ENCODE data around the gene TUT4. TPM values are rescaled to one million over a fixed set of nuclear protein-coding genes. Genes with fewer than 3 reads are reported as not detected.

TUT4 gene
- total RNA-seq, 1 experiment from 2014 or later: 27.5 TPM

GRCh38 chr1:52404116-52404974 is 148.5 kb downstream of the TUT4 start, which contains the start of the genes ORC1 and PRPF38A:
TSS of gene ORC1 (minus strand) at chr1:52404423. CDS start at chr1:52402223, 2,200 bp downstream.
TSS of gene PRPF38A (plus strand) at chr1:52404602. CDS start at chr1:52404750, 148 bp downstream.
- DNase-seq (ENCODE audit: low read depth): peak; percentile 96

- peak; percentile 81 for DNase-seq (ENCODE audit: low read depth)
Observed at GRCh38 chr1:52403566-52404115, 149.3 kb downstream of the TUT4 start.

GRCh38 chr1:52402860-52403240 is 150.0 kb downstream of the TUT4 start:
- no peak for DNase-seq (ENCODE audit: low read depth)

GRCh38 chr1:52400131-52400530 is 152.8 kb downstream of the TUT4 start:
- DNase-seq (ENCODE audit: low read depth): no peak

GRCh38 chr1:52399629-52400028 is 153.3 kb downstream of the TUT4 start:
- DNase-seq (ENCODE audit: low read depth): no peak

GRCh38 chr1:52393174-52393573 is 159.7 kb downstream of the TUT4 start:
- no peak for DNase-seq (ENCODE audit: low read depth)

GRCh38 chr1:52386458-52386857 is 166.4 kb downstream of the TUT4 start:
- DNase-seq (ENCODE audit: low read depth): no peak

GRCh38 chr1:52385376-52385775 is 167.5 kb downstream of the TUT4 start:
- no peak for DNase-seq (ENCODE audit: low read depth)

Other genes with a start within 250 kb of the TUT4 start
- gene CC2D1B, start 186.9 kb downstream of the TUT4 start, total RNA-seq (2014; rRNA removed; shearing (Covaris generic)): 18.3 and 19.9 TPM in 2 replicates
- 18.4 and 20.7 TPM in 2 replicates for gene ORC1, start 148.7 kb downstream of the TUT4 start, total RNA-seq (2014; rRNA removed; shearing (Covaris generic))
- 16.6 and 18.1 TPM in 2 replicates for gene PRPF38A, start 148.5 kb downstream of the TUT4 start, total RNA-seq (2014; rRNA removed; shearing (Covaris generic))
- 32.6 and 38.9 TPM in 2 replicates for gene GPX7, start 49.3 kb upstream of the TUT4 start, total RNA-seq (2014; rRNA removed; shearing (Covaris generic))
- not detected in 2 replicates for gene SHISAL2A, start 80.1 kb upstream of the TUT4 start, total RNA-seq (2014; rRNA removed; shearing (Covaris generic))
- 10.0 and 10.2 TPM in 2 replicates for gene COA7, start 145.3 kb upstream of the TUT4 start, total RNA-seq (2014; rRNA removed; shearing (Covaris generic))
- 23.6 and 27.5 TPM in 2 replicates for gene ZYG11B, start 173.4 kb upstream of the TUT4 start, total RNA-seq (2014; rRNA removed; shearing (Covaris generic))